Activated T-helper 17 cell treated with anti-CD3 and anti-CD28 coated beads, Interleukin-2, amount 50 U/mL, for 72 hours (primary cell): Measurements from ENCODE around the gene TMEM212. TPM values are rescaled to one million over a fixed set of nuclear protein-coding genes. Genes with fewer than 3 reads are reported as not detected.

ENCODE experiments used
- ATAC-seq: fragments of 150-1000 bp; cut with Tn5 transposase; replicated peaks from 2 replicates; pipeline ENCODE4 v1.10.0; 2021; ENCODE audit warnings: mild to moderate bottlenecking, moderate library complexity
- H3K27ac Mint-ChIP-seq: one replicate; pipeline ENCODE4 v1.8.0; 2022; ENCODE audit warnings: mixed read lengths
- H3K27me3 Mint-ChIP-seq: one replicate; pipeline ENCODE4 v1.8.0; 2022; ENCODE audit warnings: mixed read lengths
- H3K36me3 Mint-ChIP-seq: one replicate; pipeline ENCODE4 v1.8.0; 2022; ENCODE audit warnings: low read depth, mild to moderate bottlenecking, mixed read lengths
- H3K4me1 Mint-ChIP-seq: one replicate; pipeline ENCODE4 v1.8.0; 2022; ENCODE audit warnings: mixed read lengths
- H3K4me3 Mint-ChIP-seq: one replicate; pipeline ENCODE4 v1.8.0; 2022; ENCODE audit warnings: mild to moderate bottlenecking, mixed read lengths
- H3K9me3 Mint-ChIP-seq: one replicate; pipeline ENCODE4 v1.8.0; 2022; ENCODE audit warnings: mixed read lengths
- total RNA-seq, 2 donors: library from RNA; stranded (reverse); gene quantifications; one replicate each; pipeline ENCODE4 v1.2.3, GENCODE V29; 2022

TMEM212 gene
- total RNA-seq, 2 donors from 2014 or later: not detected

DNA sequence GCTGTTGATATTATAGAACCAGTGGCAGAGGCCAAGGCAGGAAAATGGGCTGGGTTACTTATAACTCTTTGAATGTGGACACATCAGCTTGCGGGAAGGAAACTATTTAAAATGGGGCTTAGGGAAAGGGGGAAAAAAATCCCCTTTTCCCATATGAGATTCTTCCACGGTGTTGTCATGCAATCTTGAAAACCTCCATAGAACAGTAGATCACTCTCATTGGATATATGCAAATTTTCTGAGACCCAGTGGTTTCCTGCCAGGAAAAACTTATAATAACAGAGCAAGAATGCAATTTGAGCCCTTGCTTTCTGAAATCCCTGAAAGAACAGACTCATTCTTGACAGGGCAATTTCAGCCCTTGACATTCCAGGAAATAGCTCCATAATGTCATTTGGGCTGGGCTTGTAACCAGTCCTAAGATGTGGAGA lies 31.1 kb downstream of the TMEM212 start:
- H3K9me3 Mint-ChIP-seq: no peaks in the 10 kb centered on the region
- peaks cover 12% of the 10 kb centered on the region for H3K27me3 Mint-ChIP-seq
- no peak for ATAC-seq
- no peak overlapping the region for H3K27ac Mint-ChIP-seq
- H3K36me3 Mint-ChIP-seq: no peaks in the 10 kb centered on the region
- no peaks in the 10 kb centered on the region for H3K4me1 Mint-ChIP-seq
- no peak overlapping the region for H3K4me3 Mint-ChIP-seq

- peaks cover 12% of the 10 kb centered on the region for H3K27me3 Mint-ChIP-seq
- H3K27ac Mint-ChIP-seq: no peak overlapping the region
- H3K9me3 Mint-ChIP-seq: no peaks in the 10 kb centered on the region
- ATAC-seq: no peak
- no peaks in the 10 kb centered on the region for H3K4me1 Mint-ChIP-seq
- no peak overlapping the region for H3K4me3 Mint-ChIP-seq
- H3K36me3 Mint-ChIP-seq: no peaks in the 10 kb centered on the region
Observed at GRCh38 chr3:171874879-171875278, 31.7 kb downstream of the TMEM212 start.

DNA sequence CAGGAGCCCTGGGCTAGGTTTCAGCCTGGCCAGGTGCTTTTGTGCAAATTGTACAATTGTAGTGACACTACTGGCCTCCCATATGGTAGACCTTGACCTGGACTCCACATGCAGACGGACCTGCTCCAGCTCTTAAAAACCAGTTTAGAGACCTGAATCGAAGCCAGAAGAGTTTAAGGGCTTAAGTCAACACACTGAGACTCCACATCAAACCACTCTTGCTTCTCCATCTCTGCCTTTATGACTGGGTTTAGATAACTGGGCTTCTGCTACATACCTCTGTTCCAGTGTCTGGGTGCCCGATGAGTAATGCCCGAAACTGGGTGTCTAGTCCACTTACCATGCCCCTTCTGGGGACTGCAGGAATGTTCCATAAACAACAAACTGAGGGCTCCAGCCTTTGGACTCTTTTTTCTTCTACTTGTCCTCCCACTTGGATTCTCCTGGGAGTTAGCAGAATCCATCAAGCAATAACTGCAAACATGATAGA lies 32.8 kb downstream of the TMEM212 start:
- ATAC-seq: peak; percentile 80
- Mint-ChIP-seq H3K36me3 (no peaks in the 10 kb centered on the region), H3K9me3 (no peaks in the 10 kb centered on the region), H3K4me1 (no peaks in the 10 kb centered on the region), H3K27ac (peak overlapping the region; percentile 3), H3K4me3 (peak overlapping the region; percentile 6), H3K27me3 (peaks cover 12% of the 10 kb centered on the region)

- peak; percentile 76 for ATAC-seq
- Mint-ChIP-seq H3K27me3 (peaks cover 12% of the 10 kb centered on the region), H3K9me3 (no peaks in the 10 kb centered on the region), H3K4me3 (no peak overlapping the region), H3K36me3 (no peaks in the 10 kb centered on the region), H3K27ac (peak overlapping the region; percentile 3), H3K4me1 (no peaks in the 10 kb centered on the region)
Observed at GRCh38 chr3:171876680-171877147, 33.6 kb downstream of the TMEM212 start.

- Mint-ChIP-seq H3K27me3 (peaks cover 12% of the 10 kb centered on the region), H3K36me3 (no peaks in the 10 kb centered on the region), H3K9me3 (no peaks in the 10 kb centered on the region), H3K27ac (no peak overlapping the region), H3K4me1 (no peaks in the 10 kb centered on the region), H3K4me3 (no peak overlapping the region)
- no peak for ATAC-seq
Observed at GRCh38 chr3:171878461-171879225, 35.5 kb downstream of the TMEM212 start.

DNA sequence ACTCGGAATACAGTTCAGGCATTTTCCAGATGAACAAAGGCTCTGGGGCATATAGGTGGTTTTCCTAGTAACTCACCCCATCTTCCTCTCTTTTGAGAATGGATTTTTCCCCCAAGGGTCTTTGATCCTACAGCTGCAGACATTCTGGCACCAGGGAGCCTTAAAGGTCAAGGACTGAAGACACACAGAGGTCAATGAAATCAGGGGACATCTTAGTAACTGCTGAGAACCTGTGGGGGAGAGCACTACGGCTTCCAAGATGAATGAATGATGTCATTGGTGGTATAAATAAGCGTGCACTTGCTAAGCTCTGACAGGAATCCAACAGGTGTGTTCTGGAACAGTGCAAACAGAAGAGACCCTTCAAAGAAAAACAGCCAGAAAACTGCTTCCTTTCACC lies 36.3 kb downstream of the TMEM212 start:
- Mint-ChIP-seq H3K4me1 (no peaks in the 10 kb centered on the region), H3K36me3 (no peaks in the 10 kb centered on the region), H3K9me3 (no peaks in the 10 kb centered on the region), H3K4me3 (no peak overlapping the region), H3K27ac (no peak overlapping the region), H3K27me3 (peaks cover 12% of the 10 kb centered on the region)
- ATAC-seq: no peak

DNA sequence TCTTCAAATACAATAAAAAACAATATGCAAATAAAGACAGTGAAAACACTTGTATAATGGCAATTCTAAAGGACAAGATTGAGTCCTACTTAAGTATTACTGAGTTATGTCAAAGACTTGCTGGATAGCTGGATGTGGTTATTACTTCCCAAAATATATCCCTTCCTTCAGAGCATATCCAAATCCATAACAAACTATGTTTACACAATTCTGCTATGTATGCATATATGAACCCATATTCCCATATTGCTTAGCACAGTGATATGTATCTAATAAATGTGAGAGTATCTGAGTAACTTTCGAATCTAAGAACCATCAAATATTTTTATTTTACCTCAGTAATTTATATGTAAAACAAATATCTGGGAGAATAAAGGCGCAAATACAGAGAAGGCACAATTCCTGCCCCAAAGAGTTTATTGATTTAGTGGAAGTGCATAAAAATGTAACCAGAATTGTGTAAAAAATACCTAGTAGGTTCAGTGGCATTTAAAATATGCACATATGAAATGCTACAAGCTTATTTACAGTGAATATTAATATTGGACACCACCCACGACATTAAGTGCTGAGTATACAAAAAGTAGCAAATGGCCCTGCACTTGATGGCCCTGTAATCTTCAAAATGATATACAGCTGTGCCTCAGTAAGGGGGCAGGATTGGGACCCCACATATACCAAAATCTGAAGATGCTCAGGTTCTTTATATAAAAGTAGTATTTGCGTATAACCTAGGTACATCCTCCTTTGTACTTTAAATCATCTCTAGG lies 37.1 kb downstream of the TMEM212 start:
- no peak overlapping the region for H3K4me3 Mint-ChIP-seq
- H3K4me1 Mint-ChIP-seq: no peaks in the 10 kb centered on the region
- ATAC-seq: no peak
- no peaks in the 10 kb centered on the region for H3K36me3 Mint-ChIP-seq
- H3K9me3 Mint-ChIP-seq: no peaks in the 10 kb centered on the region
- H3K27ac Mint-ChIP-seq: no peak overlapping the region
- H3K27me3 Mint-ChIP-seq: peaks cover 15% of the 10 kb centered on the region

DNA sequence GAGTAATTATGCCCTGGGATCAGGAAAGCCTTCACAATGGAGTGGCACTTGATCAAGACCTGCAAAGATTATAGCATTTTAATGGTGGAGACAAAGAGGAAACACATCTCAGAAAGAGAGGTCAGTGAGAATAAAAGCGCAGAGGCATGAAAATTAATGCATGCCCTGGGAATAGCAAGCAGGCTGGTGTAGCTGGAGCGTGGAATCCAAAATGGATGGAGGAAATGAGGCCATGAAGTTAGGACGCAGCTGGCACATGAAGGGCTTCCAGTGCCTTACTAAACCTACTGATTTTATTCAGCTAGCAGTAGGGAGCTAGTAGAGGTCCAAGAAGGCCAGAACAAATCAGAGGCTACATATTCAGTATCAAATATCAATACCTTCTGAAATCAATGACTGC lies 38.1 kb downstream of the TMEM212 start:
- no peaks in the 10 kb centered on the region for H3K4me1 Mint-ChIP-seq
- no peaks in the 10 kb centered on the region for H3K9me3 Mint-ChIP-seq
- ATAC-seq: no peak
- no peak overlapping the region for H3K27ac Mint-ChIP-seq
- no peak overlapping the region for H3K4me3 Mint-ChIP-seq
- no peaks in the 10 kb centered on the region for H3K36me3 Mint-ChIP-seq
- H3K27me3 Mint-ChIP-seq: peaks cover 15% of the 10 kb centered on the region

- H3K27ac Mint-ChIP-seq: no peak overlapping the region
- H3K36me3 Mint-ChIP-seq: no peaks in the 10 kb centered on the region
- H3K27me3 Mint-ChIP-seq: peaks cover 11% of the 10 kb centered on the region
- no peak overlapping the region for H3K4me3 Mint-ChIP-seq
- no peak for ATAC-seq
- no peaks in the 10 kb centered on the region for H3K4me1 Mint-ChIP-seq
- no peaks in the 10 kb centered on the region for H3K9me3 Mint-ChIP-seq
Observed at GRCh38 chr3:171883257-171883892, 40.2 kb downstream of the TMEM212 start.

- H3K36me3 Mint-ChIP-seq: no peaks in the 10 kb centered on the region
- H3K9me3 Mint-ChIP-seq: no peaks in the 10 kb centered on the region
- no peaks in the 10 kb centered on the region for H3K4me1 Mint-ChIP-seq
- H3K27ac Mint-ChIP-seq: no peak overlapping the region
- peaks cover 7% of the 10 kb centered on the region for H3K27me3 Mint-ChIP-seq
- no peak for ATAC-seq
- no peak overlapping the region for H3K4me3 Mint-ChIP-seq
Observed at GRCh38 chr3:171883893-171884279, 40.7 kb downstream of the TMEM212 start.

- Mint-ChIP-seq H3K4me3 (no peak overlapping the region), H3K27ac (no peak overlapping the region), H3K36me3 (no peaks in the 10 kb centered on the region), H3K4me1 (no peaks in the 10 kb centered on the region), H3K27me3 (peaks cover 7% of the 10 kb centered on the region), H3K9me3 (no peaks in the 10 kb centered on the region)
- ATAC-seq: no peak
Observed at GRCh38 chr3:171888466-171888865, 45.3 kb downstream of the TMEM212 start.

DNA sequence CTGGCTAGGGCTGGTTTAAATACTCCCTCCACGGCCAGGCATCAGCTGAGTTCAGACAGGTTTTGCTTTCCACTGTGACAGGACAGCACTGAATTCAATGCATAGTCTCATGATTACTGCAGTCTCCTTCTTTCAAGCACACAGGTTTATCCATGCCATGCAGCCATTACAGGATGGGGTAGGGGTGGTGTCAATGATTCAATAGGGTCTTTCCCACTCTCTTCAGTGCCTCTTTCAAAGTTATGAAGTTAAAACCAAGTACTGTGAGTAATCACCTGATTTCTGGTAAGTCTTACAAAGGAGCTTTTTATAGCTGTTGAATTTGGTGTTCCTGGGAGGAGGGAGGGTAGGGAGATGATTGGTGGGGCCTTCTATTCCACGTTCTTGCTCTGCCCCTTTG lies 47.2 kb downstream of the TMEM212 start:
- ATAC-seq: peak; percentile 82
- Mint-ChIP-seq H3K36me3 (no peaks in the 10 kb centered on the region), H3K4me1 (no peaks in the 10 kb centered on the region), H3K4me3 (no peak overlapping the region), H3K27ac (no peak overlapping the region), H3K27me3 (peaks cover 13% of the 10 kb centered on the region), H3K9me3 (no peaks in the 10 kb centered on the region)

DNA sequence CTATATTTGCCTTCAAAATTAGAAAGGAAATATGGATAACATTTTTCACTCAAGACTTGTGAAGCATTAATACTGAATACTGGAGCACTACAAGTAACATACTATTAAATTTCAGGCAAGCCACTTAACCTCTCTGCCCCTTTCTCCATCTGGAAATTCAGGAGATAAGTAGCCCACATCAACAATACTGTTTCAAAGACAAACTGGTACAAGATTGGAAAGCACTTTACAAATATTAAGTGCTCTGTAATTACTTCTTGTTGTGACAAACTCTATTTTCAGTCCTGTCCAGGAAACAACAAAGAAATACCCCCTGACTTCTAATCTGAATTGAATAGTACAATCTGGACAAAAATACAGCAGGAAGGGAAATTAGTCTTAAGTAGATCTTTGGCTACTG lies 49.3 kb downstream of the TMEM212 start:
- H3K4me1 Mint-ChIP-seq: no peaks in the 10 kb centered on the region
- H3K36me3 Mint-ChIP-seq: no peaks in the 10 kb centered on the region
- no peak overlapping the region for H3K4me3 Mint-ChIP-seq
- no peak for ATAC-seq
- peaks cover 13% of the 10 kb centered on the region for H3K27me3 Mint-ChIP-seq
- no peak overlapping the region for H3K27ac Mint-ChIP-seq
- H3K9me3 Mint-ChIP-seq: no peaks in the 10 kb centered on the region

DNA sequence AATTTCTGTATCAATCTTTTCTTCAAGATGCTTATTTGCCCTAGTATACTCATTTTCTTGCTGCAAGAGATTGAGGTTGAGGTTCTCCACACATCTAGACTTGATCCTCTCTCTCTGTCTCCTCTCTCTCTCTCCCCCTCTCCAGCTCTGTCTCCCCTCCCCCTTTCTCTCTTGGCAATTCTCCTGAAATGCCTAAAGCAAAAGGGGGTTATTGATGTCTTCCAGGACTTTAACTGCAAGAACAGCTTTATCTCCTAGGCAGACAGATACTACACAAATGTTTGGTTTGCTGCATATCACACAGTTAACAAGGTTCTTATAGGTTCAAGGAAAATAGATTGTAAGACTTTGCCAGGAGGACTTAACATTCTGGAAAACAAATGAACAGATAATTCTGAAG lies 52.1 kb downstream of the TMEM212 start:
- Mint-ChIP-seq H3K27me3 (peaks cover 16% of the 10 kb centered on the region), H3K36me3 (no peaks in the 10 kb centered on the region), H3K4me1 (no peaks in the 10 kb centered on the region), H3K9me3 (no peaks in the 10 kb centered on the region), H3K27ac (no peak overlapping the region), H3K4me3 (no peak overlapping the region)
- ATAC-seq: no peak
